GM12873 (cell line): ENCODE measurements around the gene UNC5B.

Source experiments
- CTCF ChIP-seq: IDR thresholded peaks from 2 replicates; pipeline ENCODE4 v1.5.1; 2012; ENCODE audit warnings: low read depth, mild to moderate bottlenecking, moderate library complexity, low read length, control low read depth; ENCODE audit not compliant: insufficient read depth; ENCODE audit errors: missing control alignments

Gene UNC5B

GRCh38 chr10:71319042-71319799 is 106.9 kb downstream of the UNC5B start, which contains the start of gene SLC29A3:
SLC29A3 (plus strand) TSS chr10:71319259; CDS start chr10:71319310, 51 bp downstream.
- peak; percentile 70 for TF ChIP-seq CTCF

- TF ChIP-seq CTCF = no peak
These were observed 107.5 kb downstream of the UNC5B start for GRCh38 chr10:71319800-71320392.

GRCh38 chr10:71320592-71320991 is 108.2 kb downstream of the UNC5B start:
- no peak for TF ChIP-seq CTCF

GRCh38 chr10:71321386-71321785 is 109.0 kb downstream of the UNC5B start:
- TF ChIP-seq CTCF = no peak

- TF ChIP-seq CTCF = no peak
These were observed 111.0 kb downstream of the UNC5B start for GRCh38 chr10:71323407-71323806.

GRCh38 chr10:71324743-71325142 is 112.4 kb downstream of the UNC5B start:
- no peak for TF ChIP-seq CTCF

- no peak for TF ChIP-seq CTCF
These were observed 112.9 kb downstream of the UNC5B start for GRCh38 chr10:71325267-71325666.
